Subcutaneous adipose tissue (tissue), 4 donors: Measurements from ENCODE around the gene TM9SF2. TPM values are rescaled to one million over a fixed set of nuclear protein-coding genes. Genes with fewer than 3 reads are reported as not detected.

Experiments
- total RNA-seq, 4 donors: library from RNA; depleted of rRNA; stranded (reverse); fragments of >200 nt; gene quantifications; one replicate each; pipeline ENCODE4 v1.1.0, GENCODE V29; 2016
- TF ChIP-seq, protein P1 (sequence below): fragments of 450-650 bp; IDR thresholded peaks from one replicate; pipeline ENCODE4 v1.5.1; 2016; ENCODE audit warnings: low read depth, mild to moderate bottlenecking, control low read depth, antibody characterized with exemption, moderate library complexity

Gene TM9SF2
- total RNA-seq, 4 donors from 2014 or later: 63.7 to 130 (median 105) TPM

DNA sequence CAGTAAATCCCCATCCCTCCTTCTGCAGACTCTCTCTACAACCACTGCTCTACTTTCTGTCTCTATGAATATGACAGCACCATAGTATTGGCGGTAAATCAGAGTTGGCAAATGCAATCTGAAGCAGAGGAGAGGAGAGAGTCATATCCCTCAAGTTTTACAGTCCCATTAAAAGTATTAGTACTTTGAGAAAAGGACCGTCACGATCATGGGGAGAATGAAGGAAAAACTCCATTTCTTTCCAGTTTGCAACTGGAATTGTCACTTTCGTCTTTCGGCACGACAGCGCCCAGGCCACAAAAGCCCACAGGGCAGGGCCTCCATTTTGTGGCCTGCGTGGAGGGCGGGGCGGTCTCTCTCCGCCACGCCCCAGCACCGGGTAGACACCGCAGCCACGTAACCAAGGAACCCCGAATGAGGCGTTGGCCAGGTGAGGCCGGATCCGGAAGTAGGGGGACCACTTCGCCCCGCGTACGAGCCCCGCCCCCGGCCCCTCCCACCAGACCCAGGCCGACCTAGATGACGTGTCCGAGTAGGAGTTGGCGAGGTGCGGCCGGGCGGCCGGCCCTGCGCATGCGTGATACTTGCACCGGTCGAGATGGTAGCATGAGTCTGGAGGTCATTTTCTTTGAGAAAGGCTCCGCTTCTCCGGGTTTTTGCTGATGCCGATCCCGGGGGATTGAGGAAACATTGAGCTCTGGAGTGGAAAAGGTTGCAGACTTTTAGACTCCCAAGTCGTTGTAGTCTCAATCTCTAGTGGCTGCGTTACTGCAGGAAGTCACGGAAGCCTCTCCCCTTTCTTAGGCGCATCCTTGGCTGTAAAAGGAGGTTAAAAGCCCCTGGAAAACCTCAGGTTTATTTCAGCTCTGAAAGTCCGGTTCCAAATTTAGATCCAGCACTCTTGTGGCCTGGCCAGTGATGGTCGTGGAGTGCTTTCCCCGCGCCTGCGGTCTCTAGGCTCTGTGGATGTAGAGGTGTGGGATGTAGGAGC lies 2.8 kb upstream of the TM9SF2 start:
- TF ChIP-seq, protein P1, sequence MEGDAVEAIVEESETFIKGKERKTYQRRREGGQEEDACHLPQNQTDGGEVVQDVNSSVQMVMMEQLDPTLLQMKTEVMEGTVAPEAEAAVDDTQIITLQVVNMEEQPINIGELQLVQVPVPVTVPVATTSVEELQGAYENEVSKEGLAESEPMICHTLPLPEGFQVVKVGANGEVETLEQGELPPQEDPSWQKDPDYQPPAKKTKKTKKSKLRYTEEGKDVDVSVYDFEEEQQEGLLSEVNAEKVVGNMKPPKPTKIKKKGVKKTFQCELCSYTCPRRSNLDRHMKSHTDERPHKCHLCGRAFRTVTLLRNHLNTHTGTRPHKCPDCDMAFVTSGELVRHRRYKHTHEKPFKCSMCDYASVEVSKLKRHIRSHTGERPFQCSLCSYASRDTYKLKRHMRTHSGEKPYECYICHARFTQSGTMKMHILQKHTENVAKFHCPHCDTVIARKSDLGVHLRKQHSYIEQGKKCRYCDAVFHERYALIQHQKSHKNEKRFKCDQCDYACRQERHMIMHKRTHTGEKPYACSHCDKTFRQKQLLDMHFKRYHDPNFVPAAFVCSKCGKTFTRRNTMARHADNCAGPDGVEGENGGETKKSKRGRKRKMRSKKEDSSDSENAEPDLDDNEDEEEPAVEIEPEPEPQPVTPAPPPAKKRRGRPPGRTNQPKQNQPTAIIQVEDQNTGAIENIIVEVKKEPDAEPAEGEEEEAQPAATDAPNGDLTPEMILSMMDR: no peak

DNA sequence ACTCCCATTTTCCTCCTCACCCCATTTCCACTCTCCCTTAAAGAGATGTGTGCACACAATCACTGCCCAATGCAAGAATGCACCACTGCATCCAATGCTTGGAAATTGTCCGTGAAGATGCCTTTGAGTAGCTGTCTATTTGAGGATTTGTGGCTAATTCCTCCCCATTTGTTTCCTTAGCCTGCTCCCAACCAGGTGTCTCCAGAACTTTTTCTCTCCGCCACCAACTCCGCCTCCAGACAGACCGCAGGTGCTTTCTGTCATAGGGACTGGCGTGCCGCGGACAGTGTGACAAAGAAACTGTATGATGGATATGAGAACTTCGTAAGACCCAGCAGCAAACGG lies 461 bp upstream of the TM9SF2 start:
- TF ChIP-seq, protein P1: no peak

DNA sequence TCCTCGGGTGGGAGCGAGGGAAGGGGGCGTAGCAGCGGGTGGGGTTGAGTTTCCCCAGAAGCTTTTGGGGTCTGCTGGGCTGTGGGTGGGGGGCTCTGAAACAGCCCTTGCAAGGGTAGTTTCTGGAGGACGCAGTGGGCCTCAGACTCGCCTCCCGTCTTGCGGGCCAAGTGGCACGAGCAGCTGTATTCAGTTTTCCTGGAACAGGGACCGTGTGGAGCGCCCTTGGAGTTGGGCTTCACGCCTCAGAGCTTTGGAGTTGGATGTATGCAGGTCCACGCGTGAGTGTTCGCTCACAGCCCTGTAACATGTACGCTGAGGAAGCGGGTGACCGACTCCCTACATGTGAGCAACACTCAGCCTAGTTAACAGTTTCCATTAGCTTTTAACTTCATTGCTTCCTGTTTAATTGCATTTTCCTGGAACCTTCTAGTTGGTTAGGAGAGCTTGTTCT lies 603 bp downstream of the TM9SF2 start:
- TF ChIP-seq, protein P1: no peak

DNA sequence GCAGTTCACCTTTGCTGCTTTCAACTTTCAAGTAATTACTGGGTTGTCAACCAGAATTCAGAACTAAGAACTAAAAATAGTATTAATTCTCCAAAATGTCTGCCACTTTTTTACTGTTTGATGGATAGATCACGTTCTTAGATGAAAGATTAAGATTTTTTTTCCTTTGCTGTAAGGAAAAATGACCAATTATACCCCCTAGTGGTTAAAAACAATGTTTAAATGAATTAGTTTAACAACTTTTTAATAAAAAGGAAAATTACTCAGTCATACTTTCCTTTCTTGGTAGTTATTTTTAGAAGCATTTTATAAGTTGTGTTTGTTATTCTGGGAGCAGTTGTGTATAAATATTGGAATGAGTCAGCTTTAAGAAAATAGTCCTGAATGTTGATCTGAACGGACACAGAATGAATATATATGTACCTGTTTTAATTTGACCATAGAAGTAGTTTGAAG lies 4.6 kb downstream of the TM9SF2 start:
- TF ChIP-seq, protein P1: no peak

DNA sequence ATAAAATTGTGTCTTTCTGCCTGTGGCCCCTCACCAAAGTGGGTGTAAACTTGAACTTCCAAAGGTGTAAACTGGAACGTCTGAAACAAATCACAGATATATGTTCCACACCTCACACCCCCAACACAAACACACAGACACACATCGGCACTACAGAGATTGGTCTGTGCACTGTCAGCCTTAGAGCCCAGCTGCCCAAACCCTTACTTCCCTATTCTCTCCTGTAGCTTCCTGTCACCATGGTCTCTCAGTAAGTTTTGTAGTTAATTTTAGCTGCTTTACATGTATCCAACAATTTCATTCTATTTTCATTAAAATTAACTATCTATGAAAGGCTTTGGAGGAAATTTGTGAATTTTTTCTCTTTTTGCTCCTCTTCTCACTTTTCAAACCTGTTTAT lies 5.4 kb downstream of the TM9SF2 start:
- TF ChIP-seq, protein P1: no peak

DNA sequence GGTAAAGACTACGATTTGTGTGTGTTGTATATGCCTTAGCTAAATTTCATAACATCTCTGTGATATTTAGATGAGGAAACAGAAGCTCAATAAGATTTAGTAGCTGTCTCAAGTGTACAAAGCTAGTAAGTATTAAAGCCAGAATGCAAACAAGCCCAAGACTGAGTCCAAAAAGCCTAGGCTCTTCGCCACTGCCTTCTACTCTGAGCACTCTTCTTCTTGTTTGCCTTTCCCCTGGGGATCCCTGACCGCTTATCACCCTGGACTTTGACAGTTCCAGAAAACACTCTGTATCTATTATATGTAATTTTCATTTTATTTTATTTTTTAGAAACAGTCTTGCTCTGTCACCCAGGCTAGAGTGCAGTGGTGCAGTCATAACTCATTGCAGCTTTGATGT lies 5.8 kb downstream of the TM9SF2 start:
- TF ChIP-seq, protein P1: no peak

DNA sequence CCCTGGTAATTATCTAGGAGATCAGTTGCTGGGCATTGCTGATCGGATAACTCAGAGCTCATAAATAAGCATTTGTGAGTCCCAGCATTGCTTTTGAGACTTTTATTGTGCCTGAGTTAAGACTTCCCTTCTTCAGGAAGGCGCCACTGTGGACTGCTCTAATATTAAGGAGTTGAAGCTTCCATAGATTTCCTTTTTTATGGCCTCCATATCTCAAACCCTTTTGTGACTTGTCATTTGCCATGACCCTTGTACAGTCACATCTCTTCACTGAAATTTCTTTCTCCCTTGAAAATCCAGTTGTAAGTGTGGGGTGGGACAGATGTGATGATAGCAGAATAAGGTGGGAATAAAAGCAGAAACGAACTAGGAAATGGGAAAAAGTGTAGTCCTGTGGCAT lies 6.3 kb downstream of the TM9SF2 start:
- TF ChIP-seq, protein P1: no peak
